Thoracic aorta (tissue), 2 donors: ENCODE results near the gene WEE2. TPM values are rescaled to one million over a fixed set of nuclear protein-coding genes. Genes with fewer than 3 reads are reported as not detected.
"Not testable (repeated sequence)": the region's sequence is repeated elsewhere in the genome, so short reads cannot be mapped to it uniquely, and the experiment has no call there.

Experiments used
- ATAC-seq: fragments of 150-250 bp; one replicate; pipeline ENCODE4 v1.8.0; 2017; ENCODE audit warnings: low read depth; ENCODE audit not compliant: insufficient number of reproducible peaks, low FRiP score
- DNase-seq: peaks from one replicate; pipeline ENCODE4 v3.0.0-alpha.2; 2020; ENCODE audit warnings: low spot score
- H3K27ac ChIP-seq, 2 donors: fragments of 200-600 bp; sonication (generic); 1 replicate in 1 of 2; 2 replicates in 1 of 2; pipeline ENCODE4 v1.5.1; 2016; ENCODE audit warnings: mild to moderate bottlenecking in 2 of 2, moderate library complexity in 2 of 2
- H3K27me3 ChIP-seq: fragments of 200-600 bp; sonication (generic); replicated peaks from 2 replicates; pipeline ENCODE4 v1.6.0; 2016; ENCODE audit warnings: mild to moderate bottlenecking; ENCODE audit not compliant: insufficient read depth
- H3K36me3 ChIP-seq: fragments of 200-600 bp; sonication (generic); one replicate; pipeline ENCODE4 v1.5.1; 2016
- H3K4me1 ChIP-seq, 2 donors: fragments of 200-600 bp; sonication (generic); 1 replicate in 1 of 2; 2 replicates in 1 of 2; pipeline versions ENCODE4 v1.5.1 to v1.6.0; 2016; ENCODE audit warnings: low read depth in 2 of 2, mild to moderate bottlenecking in 1 of 2; ENCODE audit not compliant: control insufficient read depth in 1 of 2
- H3K4me3 ChIP-seq: fragments of 200-600 bp; sonication (generic); 2 replicates; pipeline ENCODE4 v1.5.1; 2016; ENCODE audit warnings: mild to moderate bottlenecking
- H3K9me3 ChIP-seq: fragments of 200-600 bp; sonication (generic); 2 replicates; pipeline ENCODE4 v1.5.1; 2016
- total RNA-seq, 2 donors: library from RNA; depleted of rRNA; stranded (reverse); fragments of >200 nt; gene quantifications; one replicate each; pipeline versions ENCODE4 v1.1.0 to v1.2.3, GENCODE V29; 2016
- TF ChIP-seq, protein P1 (sequence below): fragments of 200-600 bp; sonication (generic); IDR thresholded peaks from one replicate; pipeline ENCODE4 v1.5.1; 2019; ENCODE audit warnings: antibody characterized with exemption

WEE2 gene
- total RNA-seq, 2 donors from 2014 or later, result not detected

DNA sequence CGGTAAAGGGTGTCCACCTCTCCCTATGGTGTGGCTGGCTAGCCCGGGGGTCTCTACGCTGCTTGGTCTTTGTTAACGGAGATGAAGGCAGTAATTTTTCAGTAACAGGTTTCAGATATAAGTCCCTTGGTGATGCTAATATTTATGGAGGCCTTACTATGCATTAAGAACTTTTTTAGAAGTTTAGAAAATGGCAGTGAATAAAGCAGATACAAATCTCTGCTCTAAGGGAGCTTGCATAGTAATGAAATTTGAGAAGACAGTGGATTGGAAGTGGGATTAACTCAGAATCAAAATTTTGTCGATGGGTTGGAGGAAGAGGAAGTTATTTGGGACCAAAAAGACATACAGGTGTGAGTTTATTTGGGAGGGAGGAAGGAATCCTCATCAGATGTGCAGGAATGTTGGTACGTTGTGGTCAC, 30.4 kb downstream of the WEE2 start:
- no peaks in the 10 kb centered on the region for H3K27me3 ChIP-seq
- H3K4me3 ChIP-seq, result peak overlapping the region; percentile 74
- H3K9me3 ChIP-seq, result no peaks in the 10 kb centered on the region
- ATAC-seq (no peak), DNase-seq (no peak)
- peaks cover 5 to 18% of the 10 kb centered on the region in 2 donors for H3K4me1 ChIP-seq
- peaks cover 18% of the 10 kb centered on the region for H3K36me3 ChIP-seq
- peak overlapping the region; percentile 64 to 65 for H3K27ac ChIP-seq
- TF ChIP-seq, protein P1, sequence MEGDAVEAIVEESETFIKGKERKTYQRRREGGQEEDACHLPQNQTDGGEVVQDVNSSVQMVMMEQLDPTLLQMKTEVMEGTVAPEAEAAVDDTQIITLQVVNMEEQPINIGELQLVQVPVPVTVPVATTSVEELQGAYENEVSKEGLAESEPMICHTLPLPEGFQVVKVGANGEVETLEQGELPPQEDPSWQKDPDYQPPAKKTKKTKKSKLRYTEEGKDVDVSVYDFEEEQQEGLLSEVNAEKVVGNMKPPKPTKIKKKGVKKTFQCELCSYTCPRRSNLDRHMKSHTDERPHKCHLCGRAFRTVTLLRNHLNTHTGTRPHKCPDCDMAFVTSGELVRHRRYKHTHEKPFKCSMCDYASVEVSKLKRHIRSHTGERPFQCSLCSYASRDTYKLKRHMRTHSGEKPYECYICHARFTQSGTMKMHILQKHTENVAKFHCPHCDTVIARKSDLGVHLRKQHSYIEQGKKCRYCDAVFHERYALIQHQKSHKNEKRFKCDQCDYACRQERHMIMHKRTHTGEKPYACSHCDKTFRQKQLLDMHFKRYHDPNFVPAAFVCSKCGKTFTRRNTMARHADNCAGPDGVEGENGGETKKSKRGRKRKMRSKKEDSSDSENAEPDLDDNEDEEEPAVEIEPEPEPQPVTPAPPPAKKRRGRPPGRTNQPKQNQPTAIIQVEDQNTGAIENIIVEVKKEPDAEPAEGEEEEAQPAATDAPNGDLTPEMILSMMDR, result no peak

GRCh38 chr7:141739250-141739649, 31.1 kb downstream of the WEE2 start:
- no peak for ATAC-seq
- H3K27me3 ChIP-seq, result no peaks in the 10 kb centered on the region
- no peaks in the 10 kb centered on the region for H3K9me3 ChIP-seq
- no peak overlapping the region for H3K27ac ChIP-seq
- no peak for DNase-seq
- H3K4me3 ChIP-seq, result peak overlapping the region; percentile 74
- TF ChIP-seq, protein P1, result no peak
- peaks cover 5 to 18% of the 10 kb centered on the region in 2 donors for H3K4me1 ChIP-seq
- H3K36me3 ChIP-seq, result peaks cover 25% of the 10 kb centered on the region

GRCh38 chr7:141742229-141742628, 34.1 kb downstream of the WEE2 start:
- Histone ChIP-seq H3K36me3 (peaks cover 44% of the 10 kb centered on the region), H3K9me3 (no peaks in the 10 kb centered on the region), H3K27me3 (no peaks in the 10 kb centered on the region), H3K4me3 (no peak overlapping the region), H3K4me1 (peaks cover 2 to 15% of the 10 kb centered on the region in 2 donors), H3K27ac (no peak overlapping the region)
- TF ChIP-seq, protein P1, result no peak
- ATAC-seq (no peak), DNase-seq (no peak)

GRCh38 chr7:141744131-141744530, 36.0 kb downstream of the WEE2 start:
- H3K4me1 ChIP-seq, result peaks cover 0 to 6% of the 10 kb centered on the region in 2 donors
- TF ChIP-seq, protein P1, result no peak
- ATAC-seq (no peak), DNase-seq (no peak)
- no peak overlapping the region for H3K4me3 ChIP-seq
- no peaks in the 10 kb centered on the region for H3K27me3 ChIP-seq
- H3K27ac ChIP-seq, result no peak overlapping the region
- H3K36me3 ChIP-seq, result peaks cover 48% of the 10 kb centered on the region
- H3K9me3 ChIP-seq, result no peaks in the 10 kb centered on the region

DNA sequence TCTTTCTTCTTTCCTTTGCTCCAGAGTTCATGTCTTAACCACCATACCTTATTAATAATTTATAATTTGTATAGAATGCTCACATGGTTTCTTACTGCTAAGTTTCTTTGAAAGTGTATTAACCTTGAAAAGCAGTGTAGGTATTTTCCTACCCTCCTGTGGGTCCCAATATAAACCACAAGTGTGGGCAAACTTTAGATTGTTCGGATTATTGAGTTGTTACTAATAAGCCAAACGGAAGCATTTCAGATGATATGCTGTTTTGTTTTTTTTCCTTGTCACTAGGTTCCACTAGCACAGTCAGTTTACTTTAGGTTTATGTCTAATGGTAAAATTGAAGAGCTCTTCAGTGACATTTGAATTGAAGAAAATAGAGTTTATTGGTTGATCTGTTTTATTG, 40.2 kb downstream of the WEE2 start:
- Histone ChIP-seq H3K4me3 (no peak overlapping the region), H3K27me3 (no peaks in the 10 kb centered on the region), H3K27ac (no peak overlapping the region), H3K9me3 (peaks cover 23% of the 10 kb centered on the region), H3K36me3 (peaks cover 68% of the 10 kb centered on the region), H3K4me1 (no peaks in the 10 kb centered on the region)
- no peak for ATAC-seq
- TF ChIP-seq, protein P1, result no peak
- DNase-seq, result no peak

DNA sequence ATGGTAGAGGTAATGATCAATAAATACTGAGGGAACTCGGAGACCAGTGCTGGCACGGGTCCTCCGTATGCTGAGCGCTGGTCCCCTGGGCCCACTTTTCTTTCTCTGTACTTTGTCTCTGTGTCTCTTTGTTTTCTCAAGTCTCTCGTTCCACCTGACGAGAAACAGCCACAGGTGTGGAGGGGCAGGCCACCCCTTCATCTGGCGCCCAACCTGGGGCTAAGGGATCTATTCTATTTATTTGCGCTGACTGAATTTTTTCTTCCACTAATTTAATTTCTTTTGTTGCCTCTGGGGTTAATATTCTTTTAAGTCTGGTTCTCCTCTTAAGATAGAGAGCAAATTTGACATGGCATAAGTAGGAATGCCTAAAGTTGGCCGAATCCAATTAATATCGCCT, 43.8 kb downstream of the WEE2 start:
- H3K27ac ChIP-seq, H3K27me3 ChIP-seq, H3K4me3 ChIP-seq, H3K4me1 ChIP-seq, DNase-seq, ATAC-seq: not testable (repeated sequence)
- Histone ChIP-seq H3K36me3 (peaks cover 48% of the 10 kb centered on the region), H3K9me3 (peaks cover 23% of the 10 kb centered on the region)
